Erythroblast (primary cell): ENCODE measurements around the gene TMX2.

Source experiments
- DNase-seq, 2 experiments: peaks; one replicate each; lab custom pipeline; 2025; lab: John Stamatoyannopoulos, UW
- GATA1 ChIP-seq: IDR thresholded peaks from 2 replicates; pipeline ENCODE4 v1.6.1; 2011; ENCODE audit warnings: low read depth, mild to moderate bottlenecking, control low read depth, low read length, moderate library complexity
- POLR2A ChIP-seq: IDR thresholded peaks from 2 replicates; pipeline ENCODE4 v1.6.1; 2011; ENCODE audit warnings: mild to moderate bottlenecking, low read length

TMX2 gene

GRCh38 chr11:57786436-57786835 is 74.0 kb downstream of the TMX2 start:
- DNase-seq: no peak
- TF ChIP-seq POLR2A: no peak
- TF ChIP-seq GATA1: no peak

GRCh38 chr11:57787006-57787604 is 74.7 kb downstream of the TMX2 start:
- no peak for DNase-seq
- TF ChIP-seq GATA1: no peak
- no peak for TF ChIP-seq POLR2A

- no peak for DNase-seq
- no peak for TF ChIP-seq GATA1
Observed at GRCh38 chr11:57787920-57788702, 75.7 kb downstream of the TMX2 start.

- no peak for DNase-seq
- TF ChIP-seq POLR2A: no peak
- TF ChIP-seq GATA1: no peak
Observed at GRCh38 chr11:57788703-57789088, 76.3 kb downstream of the TMX2 start.
